ENCODE data around the gene RRAS. TPM values are rescaled to one million over a fixed set of nuclear protein-coding genes. Genes with fewer than 3 reads are reported as not detected.

Gene RRAS
- total RNA-seq, 1 experiment from 2014 or later: 55.9 TPM

DNA sequence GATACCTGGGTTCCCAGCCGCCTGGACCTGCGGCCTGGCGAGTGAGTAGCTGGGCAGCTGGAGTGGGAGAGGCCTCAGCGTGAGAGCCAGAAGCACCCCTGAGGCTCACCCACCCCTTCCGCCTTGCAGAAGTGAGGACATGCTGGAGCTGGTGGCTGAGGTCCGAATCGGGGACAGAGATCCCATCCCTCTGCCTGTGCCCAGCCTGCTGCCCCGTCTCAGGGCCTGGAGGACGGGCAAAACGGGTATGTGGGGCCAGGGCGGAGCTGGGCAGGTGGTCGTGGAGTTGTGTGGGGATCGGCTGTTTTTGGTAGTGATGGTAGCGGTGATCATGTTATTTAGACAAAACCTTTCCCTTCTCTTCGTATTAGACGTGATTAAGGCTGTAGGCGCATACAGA, 6.6 kb upstream of the RRAS start:
- Histone ChIP-seq H3K27ac (ENCODE audit: low read depth, low read length) (no peak overlapping the region), H3K4me3 (replicated peaks in 1 of 2; ENCODE audit: low read depth in 1 of 2, low read length in 2 of 2) (no peak overlapping the region), H2AFZ (ENCODE audit: low read depth, low read length, poor library complexity, severe bottlenecking) (no peak overlapping the region), H3K79me2 (ENCODE audit: insufficient read depth, low read length) (peaks cover 76% of the 10 kb centered on the region), H3K9ac (ENCODE audit: low read length) (no peak overlapping the region), H4K20me1 (ENCODE audit: insufficient read depth) (no peaks in the 10 kb centered on the region), H3K9me2 (ENCODE audit: insufficient read depth) (no peaks in the 10 kb centered on the region), H3K9me3 (ENCODE audit: control insufficient read depth in 1 of 2, insufficient read depth in 1 of 2, low read depth in 1 of 2, low read length in 2 of 2) (no peaks in the 10 kb centered on the region), H3K27me3 (ENCODE audit: insufficient read depth, low read length) (no peaks in the 10 kb centered on the region), H3K36me3 (ENCODE audit: control insufficient read depth in 1 of 2, insufficient read depth in 2 of 2, low read length in 2 of 2) (peaks cover 23 to 32% of the 10 kb centered on the region in 2 experiments; a peak in 3 of 4 replicates), H3K4me1 (ENCODE audit: control insufficient read depth in 1 of 2, insufficient read depth in 2 of 2, low read length in 2 of 2) (peaks cover 6 to 12% of the 10 kb centered on the region in 2 experiments), H3K4me2 (ENCODE audit: low read length) (no peak overlapping the region)
- DNase-seq (ENCODE audit: low read depth, low spot score) (no peak), ATAC-seq (no peak)
- ChIA-PET RAD21 (ENCODE audit: low non-redundant PET in 1 of 2, low total read pairs in 2 of 2, uncharacterized antibody in 2 of 2, unreplicated experiment in 2 of 2) (no interaction called here), CTCF (no interaction called here), POLR2A (interaction anchor here (1.6 kb wide), 1 partner anchor 30 kb away, joined by 3 read pairs; no protein-coding TSS in a partner anchor)
- intact Hi-C loops (cut with micrococcal nuclease): no loop called here
- TF ChIP-seq EZH2phosphoT487 (IDR thresholded peaks at IDR 0.05; ENCODE audit: borderline replicate concordance) (no peak), EZH2 (IDR thresholded peaks at IDR 0.05) (no peak), SP1 (IDR thresholded peaks at IDR 0.05; ENCODE audit: low read depth) (no peak), REST (IDR thresholded peaks at IDR 0.05; ENCODE audit: low read depth) (no peak), CBX3 (IDR thresholded peaks at IDR 0.05; ENCODE audit: low read depth) (no peak), SIN3A (IDR thresholded peaks at IDR 0.05; ENCODE audit: low read depth) (no peak), EGR1 (IDR thresholded peaks at IDR 0.05; ENCODE audit: low read depth) (no peak), SRF (IDR thresholded peaks at IDR 0.05; ENCODE audit: low read depth) (no peak), ZBTB33 (IDR thresholded peaks at IDR 0.05; ENCODE audit: extremely low read depth, insufficient replicate concordance, low read length) (no peak), POLR2A (IDR thresholded peaks at IDR 0.05; ENCODE audit: borderline replicate concordance, extremely low read depth, insufficient read depth, insufficient read length) (no peak), RAD21 (IDR thresholded peaks at IDR 0.05; ENCODE audit: low read depth) (no peak), ZFX (IDR thresholded peaks at IDR 0.05) (no peak), ELF1 (IDR thresholded peaks at IDR 0.05; ENCODE audit: borderline replicate concordance, low read depth) (no peak), FOSL1 (IDR thresholded peaks at IDR 0.05; ENCODE audit: low read depth) (no peak), ZNF274 (IDR thresholded peaks at IDR 0.05; ENCODE audit: low read depth, low read length) (no peak), POLR2AphosphoS5 (IDR thresholded peaks at IDR 0.05; ENCODE audit: low read depth, low read length) (no peak), JUND (IDR thresholded peaks at IDR 0.05) (no peak), CEBPB (IDR thresholded peaks at IDR 0.05; ENCODE audit: low read depth) (no peak)
- TF ChIP-seq, protein P1, sequence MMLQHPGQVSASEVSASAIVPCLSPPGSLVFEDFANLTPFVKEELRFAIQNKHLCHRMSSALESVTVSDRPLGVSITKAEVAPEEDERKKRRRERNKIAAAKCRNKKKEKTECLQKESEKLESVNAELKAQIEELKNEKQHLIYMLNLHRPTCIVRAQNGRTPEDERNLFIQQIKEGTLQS (IDR thresholded peaks at IDR 0.05): no peak
- BruUV-seq (replicated peaks): no TSS peak

Data from HCT116 (cell line).